SK-N-SH treated with all-trans-retinoic acid at 6 μM for 48 hours (cell line): ENCODE results near the gene PTGER4.

Experiments used
- ATAC-seq: fragments of 200-7000 bp; cut with Tn5 transposase; 3 replicates; pipeline ENCODE4 v1.9.1; 2020; ENCODE audit warnings: mild to moderate bottlenecking, moderate library complexity
- ARNTL ChIP-seq: fragments of 450-650 bp; formaldehyde crosslinking; IDR thresholded peaks from 2 replicates; pipeline ENCODE4 v1.5.0; 2020; ENCODE audit warnings: low read depth, mild to moderate bottlenecking, moderate library complexity, borderline replicate concordance
- BACH2 ChIP-seq: fragments of 250-450 bp; sonication (Bioruptor Pico); IDR thresholded peaks from 2 replicates; pipeline ENCODE4 v1.9.0; 2021; ENCODE audit warnings: mild to moderate bottlenecking, borderline replicate concordance
- CREB5 ChIP-seq: fragments of 250-450 bp; sonication (Bioruptor Pico); IDR thresholded peaks from 2 replicates; pipeline ENCODE4 v1.5.1; 2020; ENCODE audit warnings: low read depth, mild to moderate bottlenecking, moderate library complexity
- CSDC2 ChIP-seq: fragments of 250-450 bp; sonication (Bioruptor Pico); IDR thresholded peaks from 2 replicates; pipeline ENCODE4 v1.5.0; 2020; ENCODE audit warnings: mild to moderate bottlenecking, moderate library complexity
- CSRNP3 ChIP-seq: fragments of 250-450 bp; sonication (Bioruptor Pico); IDR thresholded peaks from 2 replicates; pipeline ENCODE4 v1.5.1; 2021; ENCODE audit warnings: mild to moderate bottlenecking, moderate library complexity
- ESRRG ChIP-seq: fragments of 250-450 bp; sonication (Bioruptor Pico); IDR thresholded peaks from 2 replicates; pipeline ENCODE4 v1.6.1; 2021; ENCODE audit warnings: mild to moderate bottlenecking
- GLIS3 ChIP-seq: fragments of 250-450 bp; sonication (Bioruptor Pico); IDR thresholded peaks from 2 replicates; pipeline ENCODE4 v1.5.0; 2020; ENCODE audit warnings: mild to moderate bottlenecking, moderate library complexity
- ISL1 ChIP-seq: fragments of 250-450 bp; sonication (Bioruptor Pico); IDR thresholded peaks from 2 replicates; pipeline ENCODE4 v2.1.2; 2022; ENCODE audit warnings: mild to moderate bottlenecking, moderate library complexity
- OSR1 ChIP-seq: fragments of 250-450 bp; sonication (Bioruptor Pico); IDR thresholded peaks from 2 replicates; pipeline ENCODE4 v1.8.0; 2022; ENCODE audit warnings: moderate library complexity, mild to moderate bottlenecking, inconsistent platforms
- PATZ1 ChIP-seq: fragments of 250-450 bp; sonication (Bioruptor Pico); IDR thresholded peaks from 2 replicates; pipeline ENCODE4 v1.8.0; 2020; ENCODE audit warnings: mild to moderate bottlenecking, moderate library complexity, borderline replicate concordance
- POU6F1 ChIP-seq: fragments of 250-450 bp; sonication (Bioruptor Pico); IDR thresholded peaks from 2 replicates; pipeline ENCODE4 v1.8.0; 2021; ENCODE audit warnings: low read depth, mild to moderate bottlenecking, moderate library complexity, borderline replicate concordance
- PPARA ChIP-seq: fragments of 250-450 bp; sonication (Bioruptor Pico); IDR thresholded peaks from 2 replicates; pipeline ENCODE4 v1.5.0; 2020; ENCODE audit warnings: mild to moderate bottlenecking, borderline replicate concordance
- SNAI2 ChIP-seq: fragments of 250-450 bp; sonication (Bioruptor Pico); IDR thresholded peaks from 2 replicates; pipeline ENCODE4 v1.5.0; 2020; ENCODE audit warnings: mild to moderate bottlenecking, moderate library complexity
- TCF4 ChIP-seq: fragments of 250-450 bp; sonication (Bioruptor Pico); IDR thresholded peaks from 2 replicates; pipeline ENCODE4 v1.8.0; 2021; ENCODE audit warnings: mild to moderate bottlenecking, moderate library complexity, borderline replicate concordance
- TOX ChIP-seq: fragments of 250-450 bp; sonication (Bioruptor Pico); IDR thresholded peaks from 2 replicates; pipeline ENCODE4 v1.8.0; 2021; ENCODE audit warnings: mild to moderate bottlenecking, moderate library complexity, borderline replicate concordance
- TSHZ2 ChIP-seq: fragments of 250-450 bp; sonication (Bioruptor Pico); IDR thresholded peaks from 2 replicates; pipeline ENCODE4 v1.5.0; 2020; ENCODE audit warnings: mild to moderate bottlenecking, moderate library complexity
- ZC3H10 ChIP-seq: fragments of 250-450 bp; sonication (Bioruptor Pico); IDR thresholded peaks from 2 replicates; pipeline ENCODE4 v1.5.1; 2021; ENCODE audit warnings: mild to moderate bottlenecking, moderate library complexity
- ZFP3 ChIP-seq: fragments of 250-450 bp; sonication (Bioruptor Pico); IDR thresholded peaks from 2 replicates; pipeline ENCODE4 v1.5.0; 2020; ENCODE audit warnings: mild to moderate bottlenecking, moderate library complexity
- ZFP30 ChIP-seq: fragments of 450-650 bp; formaldehyde crosslinking; IDR thresholded peaks from 2 replicates; pipeline ENCODE4 v1.5.0; 2022; ENCODE audit warnings: mild to moderate bottlenecking, moderate library complexity
- ZNF565 ChIP-seq: fragments of 450-650 bp; formaldehyde crosslinking; conservative IDR thresholded peaks from 2 replicates; pipeline ENCODE4 v1.5.0; 2020; ENCODE audit warnings: low read depth, mild to moderate bottlenecking, moderate library complexity
- ZNF70 ChIP-seq: fragments of 450-650 bp; formaldehyde crosslinking; IDR thresholded peaks from 2 replicates; pipeline ENCODE4 v1.5.0; 2020; ENCODE audit warnings: mild to moderate bottlenecking, moderate library complexity
- ZNF8 ChIP-seq: fragments of 450-650 bp; formaldehyde crosslinking; IDR thresholded peaks from 2 replicates; pipeline ENCODE4 v1.5.0; 2020; ENCODE audit warnings: mild to moderate bottlenecking, moderate library complexity

Gene PTGER4

GRCh38 chr5:40678460-40679147 is 1.1 kb upstream of the PTGER4 start:
- no peak for ATAC-seq
- no peak for TF ChIP-seq ARNTL (CRISPR knock-in tag)
- no peak for TF ChIP-seq ESRRG
- no peak for TF ChIP-seq PPARA
- no peak for TF ChIP-seq OSR1 (CRISPR knock-in tag)
- TF ChIP-seq ZNF70: no peak
- no peak for TF ChIP-seq ISL1 (CRISPR knock-in tag)
- TF ChIP-seq SNAI2 (CRISPR knock-in tag): no peak
- TF ChIP-seq ZFP3 (CRISPR knock-in tag): no peak
- no peak for TF ChIP-seq BACH2
- no peak for TF ChIP-seq CSRNP3 (CRISPR knock-in tag)
- TF ChIP-seq TSHZ2 (CRISPR knock-in tag): no peak
- no peak for TF ChIP-seq TOX (CRISPR knock-in tag)
- TF ChIP-seq PATZ1 (CRISPR knock-in tag): no peak
- no peak for TF ChIP-seq ZFP30 (CRISPR knock-in tag)
- no peak for TF ChIP-seq POU6F1 (CRISPR knock-in tag)
- TF ChIP-seq GLIS3: no peak
- TF ChIP-seq CSDC2 (CRISPR knock-in tag): no peak
- no peak for TF ChIP-seq ZC3H10 (CRISPR knock-in tag)
- no peak for TF ChIP-seq ZNF565 (CRISPR knock-in tag)

- TF ChIP-seq ISL1 (CRISPR knock-in tag): no peak
- TF ChIP-seq SNAI2 (CRISPR knock-in tag): no peak
- no peak for TF ChIP-seq ZNF8 (CRISPR knock-in tag)
- no peak for TF ChIP-seq ZC3H10 (CRISPR knock-in tag)
- no peak for TF ChIP-seq CSRNP3 (CRISPR knock-in tag)
- no peak for TF ChIP-seq ESRRG
- no peak for TF ChIP-seq CSDC2 (CRISPR knock-in tag)
- no peak for TF ChIP-seq PATZ1 (CRISPR knock-in tag)
- TF ChIP-seq PPARA: no peak
- TF ChIP-seq GLIS3: no peak
- no peak for TF ChIP-seq TOX (CRISPR knock-in tag)
- TF ChIP-seq ZNF70: no peak
- no peak for TF ChIP-seq OSR1 (CRISPR knock-in tag)
- TF ChIP-seq TCF4 (CRISPR knock-in tag): no peak
- TF ChIP-seq POU6F1 (CRISPR knock-in tag): no peak
- TF ChIP-seq ARNTL (CRISPR knock-in tag): no peak
- TF ChIP-seq ZNF565 (CRISPR knock-in tag): no peak
- no peak for TF ChIP-seq CREB5 (CRISPR knock-in tag)
- peak; percentile 99 for ATAC-seq
Observed at GRCh38 chr5:40679148-40679912, 385 bp upstream of the PTGER4 start.
